Progenitor cell of endocrine pancreas (in vitro differentiated cells): ENCODE data around the gene ITGB2. TPM values are rescaled to one million over a fixed set of nuclear protein-coding genes. Genes with fewer than 3 reads are reported as not detected.

Experiments used
- DNase-seq: peaks from one replicate; pipeline ENCODE4 v3.0.0; 2021; ENCODE audit warnings: low spot score; ENCODE audit not compliant: unreplicated experiment
- H3K27ac Mint-ChIP-seq: 2 replicates; pipeline ENCODE4 v1.8.0; 2021; ENCODE audit warnings: mild to moderate bottlenecking, moderate library complexity, mixed read lengths
- H3K27me3 Mint-ChIP-seq: 2 replicates; pipeline ENCODE4 v1.8.0; 2021; ENCODE audit warnings: mixed read lengths
- H3K36me3 Mint-ChIP-seq: 2 replicates; pipeline ENCODE4 v1.8.0; 2022; ENCODE audit warnings: mixed read lengths; ENCODE audit not compliant: insufficient read depth
- H3K4me1 Mint-ChIP-seq: 2 replicates; pipeline ENCODE4 v1.8.0; 2021; ENCODE audit warnings: low read depth, mixed read lengths
- H3K4me3 Mint-ChIP-seq: 2 replicates; pipeline ENCODE4 v1.8.0; 2021; ENCODE audit warnings: low read depth, mild to moderate bottlenecking, moderate library complexity, mixed read lengths
- H3K9me3 Mint-ChIP-seq: 2 replicates; pipeline ENCODE4 v1.8.0; 2021; ENCODE audit warnings: low read depth, mixed read lengths
- CTCF ChIP-seq: fragments of 200-600 bp; sonication (generic); IDR thresholded peaks from one replicate; pipeline ENCODE4 v1.5.0; 2021; ENCODE audit warnings: antibody characterized with exemption, mild to moderate bottlenecking; ENCODE audit not compliant: unreplicated experiment
- long read RNA-seq: library from polyadenylated mRNA; unstranded; transcript quantifications from one replicate; pipeline ENCODE4 v2.0.0, GENCODE V29; 2020
- total RNA-seq: library from RNA; stranded (reverse); gene quantifications from 2 replicates; pipeline ENCODE4 v1.2.1, GENCODE V29; 2021

The ITGB2 gene
- total RNA-seq, result 0.41 and 0.47 TPM in 2 replicates
- long read RNA-seq, result 0 reads

DNA sequence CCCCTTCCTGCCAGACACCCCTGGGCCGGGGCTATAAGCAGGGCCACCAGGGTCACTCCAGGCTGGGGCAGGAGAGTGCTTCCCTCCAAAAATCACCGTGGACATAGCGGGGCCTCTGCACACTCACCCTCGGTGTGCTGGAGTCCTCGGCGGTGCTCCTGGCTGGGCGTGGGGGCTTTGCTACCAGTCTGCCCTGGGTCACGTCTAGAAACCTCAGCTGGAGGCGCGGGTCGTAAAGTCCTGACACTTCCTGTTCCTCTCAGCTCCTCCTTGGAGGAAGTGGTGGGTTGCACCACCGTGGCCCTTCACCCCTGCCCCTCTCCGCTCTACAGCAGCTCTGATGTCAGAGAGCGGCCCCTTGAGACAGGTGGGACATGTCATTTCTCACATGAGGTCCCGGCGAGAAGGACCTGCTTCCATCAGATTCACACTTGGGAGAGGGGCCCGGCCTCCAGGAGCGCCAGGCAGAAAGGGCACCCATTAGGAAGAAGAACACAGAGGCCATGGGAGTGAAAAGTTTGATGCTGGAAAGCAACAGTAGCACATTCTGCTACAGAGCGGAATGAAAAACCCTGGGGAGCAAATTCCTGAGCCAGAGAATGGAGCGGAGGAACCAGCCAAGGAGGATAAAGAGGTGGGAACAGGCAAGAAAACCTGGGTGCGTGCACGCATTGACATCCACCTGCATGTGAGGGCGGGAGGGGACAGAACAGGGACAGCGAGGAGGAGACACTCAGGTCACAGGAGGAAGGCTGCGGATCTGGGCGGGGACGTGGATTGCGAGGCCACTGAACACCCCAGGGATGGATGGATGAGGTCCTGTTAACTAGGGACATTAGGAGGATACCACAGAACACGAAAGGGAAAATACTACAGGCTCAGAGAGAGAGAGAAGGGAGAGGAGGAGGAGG lies at the start of gene ITGB2:
Gene ITGB2, minus strand, starts transcription at position 206 of the 911 bp plus-strand sequence. CDS start 10,117 bp downstream, outside the sequence.
- H3K4me3 Mint-ChIP-seq, result no peak within 1 kb of the TSS
- TF ChIP-seq CTCF, result no peak
- H3K9me3 Mint-ChIP-seq, result no peaks in the 10 kb centered on the region
- no peak for DNase-seq
- H3K36me3 Mint-ChIP-seq, result no peaks in the 10 kb centered on the region
- H3K27me3 Mint-ChIP-seq, result peaks cover 73% of the 10 kb centered on the region
- peak within 1 kb of the TSS; percentile 19 for H3K27ac Mint-ChIP-seq
- H3K4me1 Mint-ChIP-seq, result peaks cover 1% of the 10 kb centered on the region

DNA sequence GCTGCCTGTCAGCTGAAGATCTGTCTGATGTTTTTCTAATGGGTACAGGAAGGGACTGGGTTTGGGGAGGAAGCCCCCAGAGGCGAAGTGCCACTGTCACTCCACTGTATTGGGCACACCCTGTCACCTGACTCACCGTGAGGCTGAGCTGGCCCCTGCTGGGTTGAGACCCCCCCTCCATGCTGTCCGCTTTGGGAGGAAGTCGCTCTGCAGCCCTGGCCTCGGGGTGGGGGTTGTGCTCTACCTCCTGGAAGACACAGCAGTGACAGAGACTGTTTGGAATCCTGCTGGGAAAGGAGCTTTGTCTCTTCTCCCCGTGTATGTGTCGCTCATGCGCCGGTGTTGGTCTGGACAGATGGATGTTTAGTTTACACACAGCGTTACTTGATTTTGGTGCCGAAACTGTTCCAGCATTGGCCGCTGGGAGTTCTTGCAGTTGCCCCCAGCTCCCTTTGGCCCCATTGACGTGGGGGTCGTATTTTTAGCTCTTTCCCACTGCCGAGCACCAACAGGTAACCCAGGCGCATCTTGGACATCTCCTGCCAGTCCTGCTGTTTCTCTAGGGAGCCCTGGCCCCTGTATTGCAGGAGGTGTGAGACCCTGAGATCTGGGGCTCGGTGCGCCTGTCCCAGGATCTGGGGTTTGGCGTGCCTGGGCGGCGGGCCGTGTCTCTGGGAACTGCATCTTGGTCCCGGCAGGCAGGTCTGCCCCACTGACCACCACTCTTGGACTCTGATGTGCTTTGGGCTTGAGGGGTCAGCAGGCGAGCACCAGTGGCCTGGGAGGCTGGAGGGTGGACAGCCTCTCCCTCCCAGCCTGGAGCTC lies 49.4 kb upstream of the ITGB2 start:
- H3K36me3 Mint-ChIP-seq, result peaks cover 2% of the 10 kb centered on the region
- H3K27ac Mint-ChIP-seq, result no peak overlapping the region
- H3K4me1 Mint-ChIP-seq, result no peaks in the 10 kb centered on the region
- no peak for DNase-seq
- H3K27me3 Mint-ChIP-seq, result no peaks in the 10 kb centered on the region
- TF ChIP-seq CTCF, result no peak
- no peak overlapping the region for H3K4me3 Mint-ChIP-seq
- H3K9me3 Mint-ChIP-seq, result no peaks in the 10 kb centered on the region

DNA sequence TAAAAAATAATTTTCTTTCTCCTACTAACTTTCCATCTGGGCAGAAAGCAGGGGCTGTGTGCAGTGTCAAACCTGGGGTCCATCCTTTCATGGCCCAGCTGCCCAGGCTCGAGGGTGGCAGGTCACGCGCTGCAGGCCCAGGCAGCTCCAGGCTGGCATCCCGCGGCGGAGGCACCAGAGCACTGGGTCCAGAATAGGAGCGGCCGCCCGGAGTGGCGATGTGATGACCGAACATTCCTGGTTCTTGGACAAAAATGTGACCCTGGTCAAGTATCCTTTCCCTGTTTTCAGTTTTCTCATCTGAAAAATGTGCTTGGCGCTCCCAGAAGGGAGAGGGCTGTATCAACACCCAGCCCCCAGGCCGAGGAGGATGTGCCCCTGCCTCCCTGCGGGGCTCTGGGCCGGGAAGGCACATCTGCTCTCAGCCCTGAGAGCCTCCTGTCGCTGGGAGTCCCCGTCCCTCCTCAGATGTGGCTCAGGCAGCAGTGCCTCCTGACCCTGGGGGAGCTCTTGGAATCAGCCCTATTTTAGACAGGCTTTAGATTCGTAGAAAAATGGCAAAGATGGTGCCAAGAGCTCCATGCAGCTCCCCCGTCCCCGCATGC lies 48.5 kb upstream of the ITGB2 start:
- no peak for TF ChIP-seq CTCF
- no peaks in the 10 kb centered on the region for H3K27me3 Mint-ChIP-seq
- peaks cover 6% of the 10 kb centered on the region for H3K36me3 Mint-ChIP-seq
- no peak overlapping the region for H3K4me3 Mint-ChIP-seq
- no peak for DNase-seq
- no peaks in the 10 kb centered on the region for H3K9me3 Mint-ChIP-seq
- H3K4me1 Mint-ChIP-seq, result no peaks in the 10 kb centered on the region
- H3K27ac Mint-ChIP-seq, result no peak overlapping the region

GRCh38 chr21:44967082-44968047 lies 46.7 kb upstream of the ITGB2 start:
- Mint-ChIP-seq H3K36me3 (peaks cover 12% of the 10 kb centered on the region), H3K4me3 (no peak overlapping the region), H3K4me1 (no peaks in the 10 kb centered on the region), H3K27me3 (no peaks in the 10 kb centered on the region), H3K9me3 (no peaks in the 10 kb centered on the region), H3K27ac (no peak overlapping the region)
- no peak for TF ChIP-seq CTCF
- no peak for DNase-seq
